T-cell (primary cell): ENCODE results near the gene SLC47A2. TPM values are rescaled to one million over a fixed set of nuclear protein-coding genes. Genes with fewer than 3 reads are reported as not detected.
A peak's percentile ranks its signal among the peaks of the same experiment; 100 is the strongest.

Source experiments
- ATAC-seq, 4 experiments: fragments of 200-7000 bp in 3 of 4; fragments of 150-1000 bp in 1 of 4; cut with Tn5 transposase; replicated peaks in 1 of 4; 1 replicate in 3 of 4; 2 replicates in 1 of 4; pipeline ENCODE4 v1.10.0; 2021; ENCODE audit warnings: moderate library complexity in 3 of 4, mild to moderate bottlenecking in 2 of 4, moderate number of reproducible peaks in 1 of 4
- CTCF ChIA-PET, 2 donors: fragments of 300-600 bp; sonication (Branson Sonifier 250); formaldehyde crosslinking; loops; one replicate each; lab custom pipeline; 2022; ENCODE audit warnings: antibody characterized with exemption in 2 of 2; lab: Charles Lee
- POLR2A ChIA-PET, 2 donors: fragments of 300-600 bp; sonication (Branson Sonifier 250); formaldehyde crosslinking; loops; one replicate each; lab custom pipeline; 2022; ENCODE audit warnings: antibody characterized with exemption in 2 of 2; lab: Charles Lee
- DNase-seq, 35 experiments: peaks; one replicate each; pipeline versions ENCODE4 v3.0.0 to v3.0.0-alpha.2; 2013 to 2023
- H3K27ac ChIP-seq: one replicate; pipeline ENCODE4 v1.5.1; 2013; ENCODE audit warnings: low read length
- H3K27me3 ChIP-seq, 2 experiments: replicated peaks in 1 of 2; 1 replicate in 1 of 2; 2 replicates in 1 of 2; pipeline versions ENCODE4 v1.6.1 to v1.7.0; 2013; ENCODE audit warnings: low read length in 1 of 2, mixed read lengths in 1 of 2; ENCODE audit not compliant: control insufficient read depth in 2 of 2, insufficient read depth in 2 of 2; ENCODE audit errors: extremely low read depth in 1 of 2
- H3K36me3 ChIP-seq, 2 donors: 1 replicate in 1 of 2; 2 replicates in 1 of 2; pipeline versions ENCODE4 v1.6.1 to v1.7.0; 2013; ENCODE audit warnings: low read length in 1 of 2; ENCODE audit not compliant: control insufficient read depth in 2 of 2, insufficient read depth in 1 of 2; ENCODE audit errors: extremely low read depth in 1 of 2
- H3K4me1 ChIP-seq, 2 experiments: 1 replicate in 1 of 2; 2 replicates in 1 of 2; pipeline versions ENCODE4 v1.6.1 to v1.7.0; 2013; ENCODE audit warnings: low read length in 2 of 2, mixed read lengths in 1 of 2; ENCODE audit not compliant: insufficient read depth in 2 of 2, control insufficient read depth in 1 of 2; ENCODE audit errors: extremely low read depth in 1 of 2
- H3K4me3 ChIP-seq, 2 donors: 1 replicate in 1 of 2; 2 replicates in 1 of 2; pipeline versions ENCODE4 v1.5.1 to v1.7.0; 2013; ENCODE audit warnings: mild to moderate bottlenecking in 2 of 2, low read length in 1 of 2, moderate library complexity in 1 of 2; ENCODE audit not compliant: control insufficient read depth in 1 of 2; ENCODE audit errors: extremely low read depth in 1 of 2
- H3K9me3 ChIP-seq: 2 replicates; pipeline ENCODE4 v1.7.0; 2013
- H3K27ac Mint-ChIP-seq, 2 donors: one replicate each; pipeline ENCODE4 v1.8.0; 2020 to 2021; ENCODE audit warnings: mild to moderate bottlenecking in 2 of 2, mixed read lengths in 2 of 2
- H3K27me3 Mint-ChIP-seq, 2 donors: one replicate each; pipeline ENCODE4 v1.8.0; 2021 to 2022; ENCODE audit warnings: mixed read lengths in 2 of 2
- H3K36me3 Mint-ChIP-seq: one replicate; pipeline ENCODE4 v1.8.0; 2021; ENCODE audit warnings: mixed read lengths
- H3K4me1 Mint-ChIP-seq, 3 donors: one replicate each; pipeline ENCODE4 v1.8.0; 2020 to 2022; ENCODE audit warnings: mixed read lengths in 3 of 3, mild to moderate bottlenecking in 1 of 3
- H3K4me3 Mint-ChIP-seq, 3 donors: one replicate each; pipeline ENCODE4 v1.8.0; 2020 to 2022; ENCODE audit warnings: mild to moderate bottlenecking in 3 of 3, mixed read lengths in 3 of 3, moderate library complexity in 3 of 3
- H3K9me3 Mint-ChIP-seq, 3 donors: one replicate each; pipeline ENCODE4 v1.8.0; 2020 to 2022; ENCODE audit warnings: mixed read lengths in 3 of 3
- WGBS: methylation state at CpG from one replicate; pipeline ENCODE4 v1.1.5; 2013; ENCODE audit warnings: missing lambda C conversion rate; ENCODE audit not compliant: insufficient coverage; 5-methylcytosine and 5-hydroxymethylcytosine counted together
- total RNA-seq, 35 experiments: library from RNA in 6 of 35; stranded (reverse) in 6 of 35; fragments of 120-200 nt in 1 of 35; gene quantifications; one replicate each; pipeline versions ENCODE4 v1.2.1 to v1.2.4 and lab custom pipeline; 2013 to 2026

Gene SLC47A2
- total RNA-seq, 5 donors from 2014 or later (not counting 1 experiment from before 2014, with no cell fraction given), result not detected

GRCh38 chr17:19755392-19755791 lies 39.0 kb upstream of the SLC47A2 start:
- Mint-ChIP-seq H3K27me3 (peaks cover 24 to 27% of the 10 kb centered on the region in 2 donors), H3K4me3 (no peak overlapping the region), H3K27ac (no peak overlapping the region), H3K9me3 (no peaks in the 10 kb centered on the region), H3K36me3 (no peaks in the 10 kb centered on the region), H3K4me1 (no peaks in the 10 kb centered on the region)
- H3K27ac ChIP-seq, result no peak overlapping the region
- H3K4me3 ChIP-seq, result no peak overlapping the region
- DNase-seq (no peak), ATAC-seq (no peak)
- H3K9me3 ChIP-seq, result no peaks in the 10 kb centered on the region
- ChIA-PET CTCF (interaction anchor here in 1 of 2 donors (1.1 kb wide), 1 partner anchor 13 kb away, joined by 3 read pairs; no protein-coding TSS in a partner anchor), POLR2A (no interaction called here)
- no peaks in the 10 kb centered on the region for H3K4me1 ChIP-seq
- WGBS, result 71% methylated on average over 5 of the region's 6 CpGs
- H3K36me3 ChIP-seq, result no peaks in the 10 kb centered on the region
- H3K27me3 ChIP-seq, result peaks cover 0 to 54% of the 10 kb centered on the region in 2 experiments

- no peaks in the 10 kb centered on the region for H3K4me1 ChIP-seq
- no peaks in the 10 kb centered on the region for H3K4me1 Mint-ChIP-seq
- no peaks in the 10 kb centered on the region for H3K36me3 ChIP-seq
- DNase-seq (no peak), ATAC-seq (no peak)
- no peak overlapping the region for H3K4me3 ChIP-seq
- no peaks in the 10 kb centered on the region for H3K9me3 Mint-ChIP-seq
- H3K27me3 ChIP-seq, result peaks cover 0 to 53% of the 10 kb centered on the region in 2 experiments
- no peaks in the 10 kb centered on the region for H3K9me3 ChIP-seq
- ChIA-PET CTCF (interaction anchor here (0.7 to 1.0 kb wide), 2 partner anchors 12 to 262 kb away, joined by 3 read pairs; no protein-coding TSS in a partner anchor), POLR2A (no interaction called here)
- no peak overlapping the region for H3K4me3 Mint-ChIP-seq
- 86% methylated on average over 8 of the region's 12 CpGs for WGBS
- H3K27ac Mint-ChIP-seq, result no peak overlapping the region
- H3K27ac ChIP-seq, result no peak overlapping the region
- H3K27me3 Mint-ChIP-seq, result peaks cover 24 to 27% of the 10 kb centered on the region in 2 donors
- H3K36me3 Mint-ChIP-seq, result no peaks in the 10 kb centered on the region
These were observed 37.5 kb upstream of the SLC47A2 start for GRCh38 chr17:19753661-19754463.

- Histone ChIP-seq H3K27ac (no peak overlapping the region), H3K4me1 (no peaks in the 10 kb centered on the region), H3K4me3 (no peak overlapping the region), H3K36me3 (no peaks in the 10 kb centered on the region), H3K27me3 (peaks cover 0 to 55% of the 10 kb centered on the region in 2 experiments), H3K9me3 (no peaks in the 10 kb centered on the region)
- Mint-ChIP-seq H3K4me1 (no peaks in the 10 kb centered on the region), H3K27ac (no peak overlapping the region), H3K36me3 (no peaks in the 10 kb centered on the region), H3K4me3 (no peak overlapping the region), H3K27me3 (peaks cover 19 to 22% of the 10 kb centered on the region in 2 donors), H3K9me3 (no peaks in the 10 kb centered on the region)
- 44% methylated on average over 7 of the region's 12 CpGs for WGBS
- CTCF ChIA-PET, result interaction anchor here in 1 of 2 donors (0.6 to 1.0 kb wide), 2 partner anchors 11 to 430 kb away, joined by 3 read pairs; no protein-coding TSS in a partner anchor
- ATAC-seq, result peak in 1 of 4 experiments; percentile 15
- POLR2A ChIA-PET, result no interaction called here
- no peak for DNase-seq
These were observed 36.7 kb upstream of the SLC47A2 start for GRCh38 chr17:19753051-19753509.

GRCh38 chr17:19752216-19753050 lies 36.0 kb upstream of the SLC47A2 start:
- no peak overlapping the region for H3K27ac Mint-ChIP-seq
- CTCF ChIA-PET, result interaction anchor here (0.6 to 1.0 kb wide), 4 partner anchors 10 to 430 kb away, joined by 3 to 4 read pairs (median 3); no protein-coding TSS in a partner anchor
- H3K27me3 Mint-ChIP-seq, result peaks cover 20 to 23% of the 10 kb centered on the region in 2 donors
- Histone ChIP-seq H3K36me3 (no peaks in the 10 kb centered on the region), H3K27ac (no peak overlapping the region), H3K4me3 (no peak overlapping the region), H3K4me1 (no peaks in the 10 kb centered on the region), H3K27me3 (peaks cover 0 to 55% of the 10 kb centered on the region in 2 experiments), H3K9me3 (no peaks in the 10 kb centered on the region)
- no peaks in the 10 kb centered on the region for H3K36me3 Mint-ChIP-seq
- H3K4me1 Mint-ChIP-seq, result no peaks in the 10 kb centered on the region
- H3K4me3 Mint-ChIP-seq, result no peak overlapping the region
- no peaks in the 10 kb centered on the region for H3K9me3 Mint-ChIP-seq
- WGBS, result 71% methylated on average over 7 of the region's 15 CpGs
- ATAC-seq (no peak), DNase-seq (no peak)
- POLR2A ChIA-PET, result no interaction called here

- no peaks in the 10 kb centered on the region for H3K36me3 Mint-ChIP-seq
- ChIA-PET CTCF (no interaction called here), POLR2A (no interaction called here)
- no peaks in the 10 kb centered on the region for H3K4me1 Mint-ChIP-seq
- H3K27ac Mint-ChIP-seq, result no peak overlapping the region
- DNase-seq (no peak), ATAC-seq (no peak)
- no peak overlapping the region for H3K4me3 Mint-ChIP-seq
- peaks cover 11 to 15% of the 10 kb centered on the region in 2 donors for H3K27me3 Mint-ChIP-seq
- H3K27ac ChIP-seq, result no peak overlapping the region
- no peaks in the 10 kb centered on the region for H3K4me1 ChIP-seq
- no peaks in the 10 kb centered on the region for H3K9me3 Mint-ChIP-seq
- H3K9me3 ChIP-seq, result no peaks in the 10 kb centered on the region
- H3K36me3 ChIP-seq, result no peaks in the 10 kb centered on the region
- 100% methylated on average over 3 of the region's 3 CpGs for WGBS
- H3K27me3 ChIP-seq, result peaks cover 0 to 52% of the 10 kb centered on the region in 2 experiments
- no peak overlapping the region for H3K4me3 ChIP-seq
These were observed 34.5 kb upstream of the SLC47A2 start for GRCh38 chr17:19750835-19751234.

- Mint-ChIP-seq H3K36me3 (no peaks in the 10 kb centered on the region), H3K4me3 (no peak overlapping the region), H3K4me1 (peaks cover 0 to 2% (median 2%) of the 10 kb centered on the region in 3 donors), H3K9me3 (no peaks in the 10 kb centered on the region), H3K27me3 (peaks cover 8 to 12% of the 10 kb centered on the region in 2 donors), H3K27ac (no peak overlapping the region)
- WGBS, result 58% methylated on average over 9 of the region's 9 CpGs
- no peak for DNase-seq
- H3K9me3 ChIP-seq, result no peaks in the 10 kb centered on the region
- H3K4me1 ChIP-seq, result peaks cover 0 to 6% of the 10 kb centered on the region in 2 experiments
- CTCF ChIA-PET, result no interaction called here
- no peaks in the 10 kb centered on the region for H3K36me3 ChIP-seq
- no peak overlapping the region for H3K4me3 ChIP-seq
- H3K27ac ChIP-seq, result no peak overlapping the region
- H3K27me3 ChIP-seq, result peaks cover 0 to 51% of the 10 kb centered on the region in 2 experiments
- POLR2A ChIA-PET, result no interaction called here
- no peak for ATAC-seq
These were observed 33.7 kb upstream of the SLC47A2 start for GRCh38 chr17:19750020-19750572.
